Neuronal stem cell (in vitro differentiated cells): Measurements from ENCODE around the gene JAKMIP1.

Experiments
- DNase-seq: peaks from one replicate; pipeline ENCODE4 v3.0.0-alpha.2; 2013; ENCODE audit warnings: low spot score
- H2AFZ ChIP-seq: one replicate; pipeline ENCODE4 v1.6.1; 2013; ENCODE audit warnings: mild to moderate bottlenecking, low read length, inconsistent platforms
- H2AK5ac ChIP-seq: 2 replicates; pipeline ENCODE4 v1.6.1; 2013; ENCODE audit warnings: low read depth, mild to moderate bottlenecking, inconsistent platforms, low read length, moderate library complexity, mixed read lengths
- H2BK120ac ChIP-seq: 2 replicates; pipeline ENCODE4 v1.6.1; 2013; ENCODE audit warnings: low read depth, mild to moderate bottlenecking, inconsistent platforms, low read length, moderate library complexity, mixed read lengths
- H2BK12ac ChIP-seq: one replicate; pipeline ENCODE4 v1.6.1; 2013; ENCODE audit warnings: low read length, inconsistent platforms
- H2BK15ac ChIP-seq: 2 replicates; pipeline ENCODE4 v1.6.1; 2013; ENCODE audit warnings: mild to moderate bottlenecking, low read length, inconsistent platforms, mixed read lengths
- H2BK5ac ChIP-seq: one replicate; pipeline ENCODE4 v1.6.1; 2013; ENCODE audit warnings: inconsistent platforms, mild to moderate bottlenecking, low read length, moderate library complexity
- H3K14ac ChIP-seq: one replicate; pipeline ENCODE4 v1.6.1; 2013; ENCODE audit warnings: low read length, inconsistent platforms
- H3K18ac ChIP-seq: 2 replicates; pipeline ENCODE4 v1.6.1; 2013; ENCODE audit warnings: low read length, inconsistent platforms
- H3K23ac ChIP-seq: 2 replicates; pipeline ENCODE4 v1.6.1; 2013; ENCODE audit warnings: low read depth, mild to moderate bottlenecking, mixed read lengths, low read length, inconsistent platforms; ENCODE audit not compliant: poor library complexity
- H3K27ac ChIP-seq: replicated peaks from 3 replicates; pipeline ENCODE4 v1.5.1; 2013; ENCODE audit warnings: low read length, inconsistent platforms
- H3K27me3 ChIP-seq, 3 experiments: 2 replicates each; pipeline ENCODE4 v1.6.1; 2013; ENCODE audit warnings: low read length in 3 of 3, mild to moderate bottlenecking in 2 of 3, inconsistent platforms in 1 of 3, low read depth in 1 of 3, mixed read lengths in 1 of 3, moderate library complexity in 1 of 3; ENCODE audit not compliant: control insufficient read depth in 3 of 3, insufficient read depth in 3 of 3
- H3K36me3 ChIP-seq, 2 donors: replicated peaks in 1 of 2; 2 replicates each; pipeline ENCODE4 v1.6.1; 2013; ENCODE audit warnings: low read length in 2 of 2; ENCODE audit not compliant: control insufficient read depth in 2 of 2, insufficient read depth in 2 of 2
- H3K4ac ChIP-seq: 2 replicates; pipeline ENCODE4 v1.6.1; 2013; ENCODE audit warnings: inconsistent platforms, mild to moderate bottlenecking, low read length, moderate library complexity
- H3K4me1 ChIP-seq, 2 donors: 1 replicate in 1 of 2; 2 replicates in 1 of 2; pipeline ENCODE4 v1.6.1; 2013; ENCODE audit warnings: low read length in 2 of 2, low read depth in 1 of 2; ENCODE audit not compliant: control insufficient read depth in 2 of 2, insufficient read depth in 1 of 2
- H3K4me2 ChIP-seq: one replicate; pipeline ENCODE4 v1.6.1; 2013; ENCODE audit warnings: mild to moderate bottlenecking, low read length, inconsistent platforms; ENCODE audit not compliant: insufficient read depth, poor library complexity, severe bottlenecking
- H3K4me3 ChIP-seq, 2 donors: 2 replicates each; pipeline ENCODE4 v1.5.1; 2013; ENCODE audit warnings: low read length in 2 of 2, mild to moderate bottlenecking in 2 of 2, inconsistent platforms in 1 of 2, moderate library complexity in 1 of 2
- H3K79me1 ChIP-seq: one replicate; pipeline ENCODE4 v1.6.1; 2013; ENCODE audit warnings: low read depth, mild to moderate bottlenecking, inconsistent platforms, low read length, moderate library complexity
- H3K9ac ChIP-seq: one replicate; pipeline ENCODE4 v1.6.1; 2013; ENCODE audit warnings: mild to moderate bottlenecking, low read depth, low read length, inconsistent platforms; ENCODE audit not compliant: poor library complexity
- H3K9me3 ChIP-seq, 2 donors: replicated peaks in 1 of 2; 2 replicates each; pipeline versions ENCODE3 to v1.6.1; 2013; ENCODE audit warnings: low read length in 2 of 2, mild to moderate bottlenecking in 2 of 2, inconsistent platforms in 1 of 2, low read depth in 1 of 2, mixed read lengths in 1 of 2, moderate library complexity in 1 of 2; ENCODE audit not compliant: control insufficient read depth in 2 of 2, insufficient read depth in 1 of 2
- H4K8ac ChIP-seq: one replicate; pipeline ENCODE4 v1.6.1; 2013; ENCODE audit warnings: low read depth, mild to moderate bottlenecking, inconsistent platforms, low read length, moderate library complexity
- H4K91ac ChIP-seq: one replicate; pipeline ENCODE4 v1.6.1; 2013; ENCODE audit warnings: low read length, low read depth, mild to moderate bottlenecking, inconsistent platforms; ENCODE audit not compliant: poor library complexity
- WGBS, 2 donors: extraction: QIAGEN DNeasy Blood & Tissue Kit; methylation state at CpG; one replicate each; pipeline ENCODE4 v1.1.7; 2013; ENCODE audit warnings: missing lambda C conversion rate in 2 of 2, mixed read lengths in 1 of 2; ENCODE audit not compliant: insufficient read length in 2 of 2, insufficient replicate concordance in 1 of 2; ENCODE audit errors: extremely low coverage in 2 of 2; 5-methylcytosine and 5-hydroxymethylcytosine counted together

JAKMIP1 gene

DNA sequence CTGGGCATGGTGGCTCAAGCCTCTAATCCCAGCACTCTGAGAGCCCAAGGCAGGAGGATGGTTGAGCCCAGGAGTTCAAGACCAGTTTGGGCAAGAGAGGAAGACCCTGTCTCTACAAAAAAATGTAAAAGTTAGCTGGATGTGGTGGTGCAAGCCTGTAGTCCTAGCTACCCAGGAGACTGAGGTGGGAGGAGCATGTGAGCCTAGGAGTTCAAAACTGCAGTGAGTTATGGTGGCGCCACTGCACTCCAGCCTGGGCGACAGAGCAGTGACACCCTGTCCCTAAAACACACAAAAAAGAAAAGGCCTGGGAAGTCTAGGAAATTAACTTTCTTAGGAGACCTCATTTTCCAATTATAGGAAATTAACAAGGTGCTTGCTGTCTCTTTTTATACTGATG lies 76.8 kb downstream of the JAKMIP1 start:
- no CpG with 5 or more reads among the region's 2 CpGs for WGBS, 2 donors

DNA sequence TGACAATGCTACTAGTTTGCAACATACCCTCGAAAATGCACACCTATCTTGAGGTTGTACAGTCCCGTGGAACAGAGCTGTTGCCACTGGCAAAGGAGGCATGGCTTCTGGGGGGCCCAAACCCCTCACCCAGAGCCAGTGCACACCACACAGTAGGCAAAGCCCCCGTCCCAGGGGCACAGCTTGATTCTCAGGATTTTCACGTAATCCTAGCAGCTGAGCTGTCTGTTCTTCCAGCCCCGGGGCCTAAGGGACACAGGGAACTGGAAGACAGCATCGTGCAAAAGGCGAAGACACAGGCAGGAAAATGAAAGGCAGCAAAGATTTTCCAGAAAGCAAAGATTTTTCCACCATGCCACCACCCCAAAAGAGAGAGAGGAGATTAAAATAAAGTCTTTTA lies 77.2 kb downstream of the JAKMIP1 start:
- no peak overlapping the region for H2BK15ac ChIP-seq
- peaks cover 2% of the 10 kb centered on the region for H3K79me1 ChIP-seq
- no peak overlapping the region for H3K4me3 ChIP-seq
- no peak overlapping the region for H3K4me2 ChIP-seq
- no peak overlapping the region for H3K14ac ChIP-seq
- no CpG with 5 or more reads among the region's 7 CpGs for WGBS, 2 donors
- no peak overlapping the region for H2BK5ac ChIP-seq
- peaks cover 0 to 12% of the 10 kb centered on the region in 2 donors for H3K4me1 ChIP-seq
- H3K9ac ChIP-seq: no peak overlapping the region
- H2BK120ac ChIP-seq: no peak overlapping the region
- H3K27me3 ChIP-seq: peaks cover 0 to 20% (median 2%) of the 10 kb centered on the region in 3 experiments
- H2AFZ ChIP-seq: no peak overlapping the region
- H3K18ac ChIP-seq: peak overlapping the region; percentile 44
- H2BK12ac ChIP-seq: no peak overlapping the region
- H3K4ac ChIP-seq: no peak overlapping the region
- H4K8ac ChIP-seq: no peak overlapping the region
- H3K23ac ChIP-seq: no peak overlapping the region
- no peak overlapping the region for H3K27ac ChIP-seq
- no peak for DNase-seq
- H3K36me3 ChIP-seq: no peaks in the 10 kb centered on the region
- no peak overlapping the region for H4K91ac ChIP-seq
- no peaks in the 10 kb centered on the region for H3K9me3 ChIP-seq
- no peak overlapping the region for H2AK5ac ChIP-seq

More for the DNA sequence above, 76.8 kb downstream of the JAKMIP1 start:
- peaks cover 2% of the 10 kb centered on the region for H3K79me1 ChIP-seq
- no peak overlapping the region for H2BK12ac ChIP-seq
- H3K4me3 ChIP-seq: no peak overlapping the region
- H2BK15ac ChIP-seq: no peak overlapping the region
- no peak overlapping the region for H3K9ac ChIP-seq
- H3K18ac ChIP-seq: no peak overlapping the region
- no peaks in the 10 kb centered on the region for H3K36me3 ChIP-seq
- H3K4me2 ChIP-seq: no peak overlapping the region
- H3K9me3 ChIP-seq: no peaks in the 10 kb centered on the region
- no peak overlapping the region for H2AFZ ChIP-seq
- H3K4ac ChIP-seq: no peak overlapping the region
- no peak overlapping the region for H2AK5ac ChIP-seq
- H3K23ac ChIP-seq: no peak overlapping the region
- peaks cover 0 to 14% of the 10 kb centered on the region in 2 donors for H3K4me1 ChIP-seq
- no peak overlapping the region for H2BK5ac ChIP-seq
- no peak overlapping the region for H3K14ac ChIP-seq
- H4K91ac ChIP-seq: no peak overlapping the region
- no peak overlapping the region for H2BK120ac ChIP-seq
- H3K27ac ChIP-seq: no peak overlapping the region
- DNase-seq: no peak
- peaks cover 0 to 16% (median 2%) of the 10 kb centered on the region in 3 experiments for H3K27me3 ChIP-seq
- no peak overlapping the region for H4K8ac ChIP-seq

DNA sequence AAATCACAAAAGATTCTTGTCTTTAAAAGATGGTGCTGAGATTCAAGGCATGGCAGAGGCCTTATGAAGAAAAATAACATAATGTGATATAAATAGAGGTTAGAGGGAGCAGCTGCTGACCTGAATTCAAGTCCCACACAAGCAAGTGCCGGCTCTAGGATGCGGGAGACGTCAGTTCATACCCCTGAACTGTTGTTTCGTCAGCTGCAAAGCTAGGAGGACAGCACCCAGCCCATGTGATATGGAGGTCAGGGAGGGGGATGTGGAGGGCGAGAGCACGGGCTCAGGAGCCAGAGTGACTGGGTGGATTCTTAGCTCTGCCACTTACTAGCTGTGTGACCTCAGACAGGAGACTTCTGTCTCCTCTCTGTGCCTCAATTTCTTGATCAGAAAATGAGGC lies 77.9 kb downstream of the JAKMIP1 start:
- Histone ChIP-seq H3K4me1 (peaks cover 0 to 6% of the 10 kb centered on the region in 2 donors), H2BK5ac (no peak overlapping the region), H3K79me1 (peaks cover 2% of the 10 kb centered on the region), H2BK15ac (no peak overlapping the region), H2AK5ac (no peak overlapping the region), H3K4ac (no peak overlapping the region), H3K9ac (no peak overlapping the region), H3K27me3 (peaks cover 0 to 21% (median 2%) of the 10 kb centered on the region in 3 experiments), H2AFZ (no peak overlapping the region), H3K9me3 (no peaks in the 10 kb centered on the region), H3K18ac (peak overlapping the region; percentile 59), H3K36me3 (no peaks in the 10 kb centered on the region), H3K14ac (no peak overlapping the region), H3K27ac (no peak overlapping the region), H4K91ac (no peak overlapping the region), H3K4me3 (no peak overlapping the region), H3K23ac (no peak overlapping the region), H3K4me2 (no peak overlapping the region), H4K8ac (no peak overlapping the region), H2BK12ac (no peak overlapping the region), H2BK120ac (no peak overlapping the region)
- DNase-seq: no peak
- WGBS, 2 donors: no CpG with 5 or more reads among the region's 6 CpGs

DNA sequence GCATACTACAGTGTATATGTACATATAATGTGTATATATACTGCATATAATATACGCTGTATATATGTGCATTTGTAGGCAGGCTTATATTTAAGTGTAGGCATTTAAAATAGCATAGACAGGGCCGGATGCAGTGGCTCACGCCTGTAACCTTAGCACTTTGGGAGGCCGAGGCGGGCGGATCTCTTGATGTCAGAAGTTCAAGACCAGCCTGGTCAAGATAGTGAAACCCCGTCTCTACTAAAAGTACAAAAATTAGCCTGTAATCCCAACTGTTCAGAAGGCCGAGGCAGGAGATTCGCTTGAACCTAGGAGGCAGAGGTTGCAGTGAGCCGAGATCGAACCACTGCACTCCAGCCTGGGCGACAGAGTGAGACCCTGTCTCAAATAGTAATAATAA lies 78.4 kb downstream of the JAKMIP1 start:
- H3K27ac ChIP-seq: no peak overlapping the region
- no peak for DNase-seq
- no CpG with 5 or more reads among the region's 12 CpGs for WGBS, 2 donors
- no peak overlapping the region for H2BK15ac ChIP-seq
- no peak overlapping the region for H3K4me3 ChIP-seq
- no peak overlapping the region for H2BK5ac ChIP-seq
- H3K27me3 ChIP-seq: peaks cover 0 to 25% (median 2%) of the 10 kb centered on the region in 3 experiments
- H2BK12ac ChIP-seq: no peak overlapping the region
- no peak overlapping the region for H3K18ac ChIP-seq
- H2BK120ac ChIP-seq: no peak overlapping the region
- no peak overlapping the region for H3K14ac ChIP-seq
- H3K9ac ChIP-seq: no peak overlapping the region
- no peak overlapping the region for H3K4ac ChIP-seq
- H2AK5ac ChIP-seq: no peak overlapping the region
- no peaks in the 10 kb centered on the region for H3K36me3 ChIP-seq
- H4K91ac ChIP-seq: no peak overlapping the region
- no peak overlapping the region for H2AFZ ChIP-seq
- peaks cover 0 to 2% of the 10 kb centered on the region in 2 donors for H3K4me1 ChIP-seq
- H3K9me3 ChIP-seq: no peaks in the 10 kb centered on the region
- peaks cover 2% of the 10 kb centered on the region for H3K79me1 ChIP-seq
- H4K8ac ChIP-seq: no peak overlapping the region
- H3K4me2 ChIP-seq: no peak overlapping the region
- H3K23ac ChIP-seq: no peak overlapping the region
